HEK293T (cell line): Measurements from ENCODE around the gene DPH2.

ENCODE experiments used
- BHLHE40 ChIP-seq: fragments of 450-650 bp; IDR thresholded peaks from 2 replicates; pipeline ENCODE4 v1.6.1; 2016; ENCODE audit warnings: mild to moderate bottlenecking, moderate library complexity, borderline replicate concordance
- PKNOX1 ChIP-seq: fragments of 450-650 bp; IDR thresholded peaks from 2 replicates; pipeline ENCODE4 v1.6.1; 2016

- no peak for TF ChIP-seq BHLHE40
- no peak for TF ChIP-seq PKNOX1
Measured at GRCh38 chr1:44015206-44015605, 45.4 kb downstream of the DPH2 start.
